ENCODE data around the gene ATXN2.

The ATXN2 gene

GRCh38 chr12:111443586-111443985 is 155.5 kb downstream of the ATXN2 start:
- H3K27ac ChIP-seq = peak overlapping the region in 12 of 21 experiments; percentile 1 to 88 (median 48)
- no peak overlapping the region for H3K4me3 ChIP-seq

DNA sequence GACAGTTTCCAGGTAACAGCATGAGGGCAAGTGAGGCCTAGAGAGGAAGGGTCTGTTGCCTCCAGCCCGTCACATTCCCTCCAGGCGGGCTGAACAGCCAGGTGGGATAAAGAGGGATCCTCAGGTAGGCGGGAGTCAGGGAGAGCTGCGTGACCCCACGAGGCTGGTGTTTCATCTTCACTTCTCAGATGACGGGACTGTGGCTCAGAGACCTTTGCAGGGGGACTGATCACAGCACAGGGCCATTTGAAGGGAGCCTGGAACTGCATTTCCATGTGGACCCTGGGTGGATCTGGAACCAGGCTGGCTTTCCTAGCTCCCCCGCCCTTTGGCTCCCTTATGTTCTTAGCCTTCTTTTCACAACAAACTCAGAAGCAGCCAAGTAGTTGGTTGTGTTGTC is 156.0 kb downstream of the ATXN2 start:
- Histone ChIP-seq H3K4me3 (no peak overlapping the region), H3K27ac (peak overlapping the region in 15 of 21 experiments; percentile 1 to 88 (median 60))

- Histone ChIP-seq H3K27ac (peak overlapping the region in 16 of 21 experiments; percentile 5 to 88 (median 55)), H3K4me3 (no peak overlapping the region)
Measured at GRCh38 chr12:111442301-111443045, 156.6 kb downstream of the ATXN2 start.

DNA sequence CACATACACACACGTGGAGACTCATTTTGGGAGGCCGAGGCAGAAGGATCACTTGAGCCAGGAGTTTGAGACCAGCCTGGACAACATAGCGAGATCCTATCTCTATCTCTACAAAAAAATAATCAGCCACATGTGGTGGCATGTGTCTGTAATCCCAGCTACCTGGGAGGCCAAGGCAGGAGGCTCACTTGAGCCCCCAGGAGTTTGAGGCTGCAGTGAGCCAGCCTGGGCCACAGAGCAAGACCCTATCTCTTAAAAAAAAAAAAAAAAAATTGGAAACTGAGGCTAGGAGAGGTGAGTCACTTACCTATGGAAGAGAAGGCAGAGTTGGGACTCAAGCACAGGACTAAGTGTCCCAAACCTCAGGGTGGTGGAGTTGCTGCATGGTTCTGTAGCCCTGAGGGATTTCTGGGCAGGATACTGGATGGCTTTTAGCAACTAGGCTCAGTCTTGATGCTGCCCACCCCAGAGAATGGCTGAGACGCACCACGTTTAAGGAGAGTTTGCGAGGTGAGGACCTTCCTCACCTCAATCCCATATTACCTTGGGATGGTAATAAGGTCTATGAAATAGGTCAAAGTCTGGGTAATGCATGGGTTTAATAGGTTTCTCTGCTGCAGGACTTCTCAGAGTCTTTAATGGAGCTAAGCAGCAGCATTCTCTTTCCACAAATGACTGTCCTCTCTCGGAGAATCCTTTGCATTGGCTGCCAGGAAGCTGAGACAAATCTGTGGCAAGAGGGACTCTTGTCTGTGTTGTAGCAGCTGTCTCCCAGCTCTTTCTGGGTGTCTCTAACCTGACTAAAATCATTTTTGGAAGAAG is 157.8 kb downstream of the ATXN2 start:
- peak overlapping the region in 9 of 21 experiments; percentile 2 to 79 (median 50) for H3K27ac ChIP-seq
- H3K4me3 ChIP-seq = no peak overlapping the region

GRCh38 chr12:111440631-111441030 is 158.5 kb downstream of the ATXN2 start:
- no peak overlapping the region for H3K4me3 ChIP-seq
- peak overlapping the region in 10 of 21 experiments; percentile 2 to 67 (median 40) for H3K27ac ChIP-seq

- Histone ChIP-seq H3K27ac (peak overlapping the region in 13 of 21 experiments; percentile 2 to 67 (median 32)), H3K4me3 (no peak overlapping the region)
Measured at GRCh38 chr12:111440152-111440551, 159.0 kb downstream of the ATXN2 start.

DNA sequence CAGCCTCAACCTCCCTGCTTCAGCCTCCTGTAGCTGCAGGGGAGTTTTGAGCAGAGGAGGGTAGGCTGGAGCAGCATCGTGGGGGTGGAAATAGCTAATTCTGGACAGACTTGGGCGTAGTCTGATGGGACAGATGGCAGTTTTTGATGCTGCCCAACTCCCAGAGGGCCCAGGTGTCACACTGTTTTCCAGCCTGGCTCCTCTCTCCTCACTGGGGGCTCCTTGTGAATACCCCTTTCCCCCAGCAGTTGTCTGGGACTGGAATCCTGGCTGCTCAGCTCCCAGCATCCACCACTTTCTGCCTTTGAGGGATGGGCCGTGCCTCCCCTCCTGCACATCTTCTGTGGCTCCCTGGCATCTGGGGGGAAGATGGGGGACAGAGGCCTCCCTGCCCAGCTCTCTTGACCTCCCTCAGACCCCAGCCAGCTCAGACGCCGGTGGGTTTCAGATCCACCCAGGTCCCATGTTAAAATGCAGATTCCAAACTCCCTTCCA is 159.4 kb downstream of the ATXN2 start:
- Histone ChIP-seq H3K4me3 (no peak overlapping the region), H3K27ac (peak overlapping the region in 14 of 21 experiments; percentile 2 to 69 (median 34))

GRCh38 chr12:111438481-111438880 is 160.6 kb downstream of the ATXN2 start:
- Histone ChIP-seq H3K27ac (peak overlapping the region in 14 of 21 experiments; percentile 28 to 83 (median 60)), H3K4me3 (no peak overlapping the region)

GRCh38 chr12:111437816-111438454 is 161.2 kb downstream of the ATXN2 start:
- peak overlapping the region in 16 of 21 experiments; percentile 14 to 83 (median 64) for H3K27ac ChIP-seq
- H3K4me3 ChIP-seq = no peak overlapping the region

- Histone ChIP-seq H3K27ac (peak overlapping the region in 14 of 21 experiments; percentile 12 to 84 (median 64)), H3K4me3 (no peak overlapping the region)
Measured at GRCh38 chr12:111436811-111437210, 162.3 kb downstream of the ATXN2 start.

GRCh38 chr12:111436266-111436665 is 162.8 kb downstream of the ATXN2 start:
- Histone ChIP-seq H3K4me3 (no peak overlapping the region), H3K27ac (peak overlapping the region in 16 of 21 experiments; percentile 24 to 88 (median 77))

- Histone ChIP-seq H3K27ac (peak overlapping the region in 19 of 21 experiments; percentile 22 to 88 (median 75)), H3K4me3 (no peak overlapping the region)
Measured at GRCh38 chr12:111435661-111436201, 163.4 kb downstream of the ATXN2 start.

DNA sequence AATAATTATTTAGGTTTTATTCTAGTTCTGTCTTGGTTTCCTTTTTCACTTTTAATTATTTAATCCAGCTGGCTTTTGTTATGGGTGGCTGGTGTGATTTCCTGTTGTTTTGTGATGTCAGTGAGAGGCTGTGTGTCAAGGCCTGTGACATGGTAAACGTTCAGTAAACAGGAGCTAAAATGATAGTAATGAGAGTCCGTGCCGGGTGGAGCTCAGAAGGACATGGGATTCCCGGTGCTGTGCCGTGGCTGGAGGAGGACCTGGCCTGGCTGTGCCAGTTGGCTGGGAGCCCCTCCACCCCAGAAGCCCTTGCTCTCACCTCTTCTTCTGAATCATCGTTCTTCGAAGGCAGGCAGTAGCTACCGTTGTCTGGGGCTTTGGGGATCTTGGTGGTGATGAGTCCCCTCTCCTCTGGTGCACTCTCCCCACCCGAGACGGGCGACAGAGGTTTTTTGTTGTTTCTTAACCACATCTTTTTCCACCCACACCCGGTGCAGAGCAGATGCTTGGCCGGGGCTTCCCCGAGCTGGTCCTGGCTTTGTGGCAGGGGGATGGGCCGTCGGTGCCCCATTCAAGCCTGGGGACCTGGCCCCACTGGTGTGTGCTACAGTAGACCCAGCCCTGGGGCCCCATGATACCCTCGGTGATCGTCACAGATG is 164.3 kb downstream of the ATXN2 start:
- peak overlapping the region in 2 of 7 experiments; percentile 9 for H3K4me3 ChIP-seq
- peak overlapping the region in 20 of 21 experiments; percentile 22 to 88 (median 74) for H3K27ac ChIP-seq

DNA sequence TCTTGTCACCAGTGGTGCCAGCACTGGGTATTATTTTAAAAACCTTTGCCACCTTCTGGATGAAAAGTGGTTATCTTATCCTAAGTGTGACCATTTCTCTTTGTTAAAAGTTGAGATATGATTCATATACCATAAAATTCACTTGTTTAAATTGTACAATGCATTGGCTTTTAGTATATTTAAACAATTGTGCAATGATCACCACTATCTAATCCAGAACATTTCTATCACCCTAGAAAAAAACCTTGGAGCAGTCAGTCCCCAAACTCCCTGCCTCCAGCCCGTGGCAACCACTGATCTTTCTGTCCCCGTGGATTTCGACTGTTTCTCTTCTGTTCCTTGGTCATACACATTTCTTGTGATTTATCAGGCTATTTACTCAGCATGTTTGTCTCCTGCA is 165.1 kb downstream of the ATXN2 start:
- Histone ChIP-seq H3K27ac (peak overlapping the region in 18 of 21 experiments; percentile 22 to 88 (median 76)), H3K4me3 (no peak overlapping the region)

GRCh38 chr12:111431772-111432171 is 167.3 kb downstream of the ATXN2 start:
- Histone ChIP-seq H3K27ac (peak overlapping the region in 9 of 21 experiments; percentile 52 to 87 (median 77)), H3K4me3 (no peak overlapping the region)

DNA sequence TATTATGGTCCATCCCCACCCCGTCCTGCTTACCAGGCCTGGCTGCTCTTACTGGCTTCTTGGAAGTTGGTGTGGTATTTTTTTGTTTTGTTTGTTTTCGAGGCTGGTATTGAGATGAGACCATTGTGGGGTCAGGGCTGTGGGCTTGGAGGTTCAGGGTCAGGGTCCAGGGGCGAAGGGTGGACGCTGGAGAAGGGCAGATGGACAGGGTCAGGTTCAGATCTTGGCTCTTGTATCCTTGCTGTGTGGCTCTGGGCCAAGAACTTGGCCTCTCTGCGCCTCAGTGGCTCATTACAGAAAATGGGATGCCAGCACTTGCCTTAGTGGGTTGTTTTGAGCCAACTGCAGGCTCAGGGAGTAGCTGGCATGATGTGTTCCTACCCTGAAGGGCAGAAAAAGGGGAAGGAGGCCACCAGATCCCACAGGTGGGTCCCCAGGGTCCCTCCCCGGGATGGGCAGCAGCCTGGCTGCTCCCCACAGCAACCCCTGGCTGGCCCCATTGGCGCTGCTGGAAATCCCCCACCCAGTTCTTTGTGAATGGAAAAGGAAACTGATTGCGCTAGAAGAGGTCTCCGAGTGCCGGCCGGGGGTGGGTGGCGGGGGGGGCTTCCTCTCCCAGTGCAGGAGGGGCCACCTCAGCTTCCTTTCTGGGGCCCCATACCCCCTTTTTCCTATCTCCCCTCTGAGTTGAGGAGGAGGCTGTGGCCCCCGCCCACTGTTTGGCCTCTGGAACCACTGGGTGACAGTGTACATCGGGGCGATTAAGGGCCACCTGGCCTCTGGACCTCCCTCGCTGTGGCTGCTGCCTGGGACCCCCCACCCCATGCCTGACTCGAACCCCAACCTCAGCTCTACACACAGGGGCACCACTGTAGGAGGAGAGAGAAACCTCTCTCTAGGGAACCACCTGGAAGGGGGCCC is 168.4 kb downstream of the ATXN2 start:
- Histone ChIP-seq H3K4me3 (peak overlapping the region in 1 of 7 experiments; percentile 11), H3K27ac (peak overlapping the region in 19 of 21 experiments; percentile 15 to 88 (median 72))

DNA sequence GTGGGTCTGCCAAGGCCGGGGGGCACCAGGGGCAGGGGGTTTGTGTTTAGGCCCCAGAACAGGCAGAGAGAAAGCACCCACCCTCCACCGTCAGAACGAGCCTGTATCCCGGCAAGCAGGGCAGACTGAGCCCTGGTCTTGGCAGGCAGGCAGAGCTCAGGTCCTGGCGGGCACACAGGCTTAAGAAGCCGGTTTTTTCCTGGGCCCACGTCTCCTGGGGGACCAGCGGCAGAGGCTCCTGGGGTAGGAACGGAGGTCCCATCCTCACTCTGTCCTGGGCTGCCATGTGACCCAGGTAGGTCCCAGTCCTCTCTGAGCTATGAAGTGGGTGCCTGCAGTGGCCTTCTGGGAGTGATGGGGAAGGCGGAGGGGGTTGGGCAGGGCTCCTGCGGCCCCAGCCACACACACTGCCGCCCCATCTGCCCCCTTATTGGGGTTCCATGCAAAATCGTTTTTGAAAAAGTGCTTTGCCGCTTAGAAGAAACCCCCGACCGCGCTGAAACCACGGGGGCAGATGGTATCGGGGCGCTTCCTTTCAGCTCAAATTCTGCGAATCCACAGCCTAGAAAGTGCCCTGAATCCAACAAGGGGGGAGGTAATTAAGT is 169.2 kb downstream of the ATXN2 start:
- H3K4me3 ChIP-seq = peak overlapping the region in 1 of 7 experiments; percentile 11
- peak overlapping the region in 20 of 21 experiments; percentile 8 to 88 (median 72) for H3K27ac ChIP-seq
